Mucosa of descending colon (tissue), 3 donors: ENCODE results near the gene GMNC. TPM values are rescaled to one million over a fixed set of nuclear protein-coding genes. Genes with fewer than 3 reads are reported as not detected.

ENCODE experiments used
- ATAC-seq: fragments of 200-7000 bp; cut with Tn5 transposase; one replicate; pipeline ENCODE4 v1.9.1; 2020; ENCODE audit warnings: mild to moderate bottlenecking, moderate library complexity
- DNase-seq, 3 donors: peaks; one replicate each; pipeline ENCODE4 v3.0.0-alpha.2; 2020
- H3K36me3 ChIP-seq: fragments of 200-600 bp; one replicate; pipeline ENCODE4 v1.8.0; 2021; ENCODE audit warnings: low read depth, mild to moderate bottlenecking
- H3K4me1 ChIP-seq: fragments of 200-600 bp; one replicate; pipeline ENCODE4 v1.8.0; 2021; ENCODE audit warnings: low read depth, mild to moderate bottlenecking
- H3K4me3 ChIP-seq: fragments of 200-600 bp; one replicate; pipeline ENCODE4 v1.8.0; 2021; ENCODE audit warnings: mild to moderate bottlenecking
- H3K9me3 ChIP-seq: fragments of 200-600 bp; one replicate; pipeline ENCODE4 v1.8.0; 2021; ENCODE audit warnings: mild to moderate bottlenecking
- intact Hi-C, 2 donors: fragments of 100-400 bp; cut with DNase I in 1 of 2; cut with micrococcal nuclease in 1 of 2; formaldehyde crosslinking; loops; one replicate each; pipeline versions ENCODE4 v1.11.0 to v1.11.1; 2022; cut with DNase I, micrococcal nuclease
- total RNA-seq, 3 donors: library from RNA; stranded (reverse); fragmentation: NEBNext Ultra II Directional in 2 of 3; extraction: Animal tissue kit (Norgen Biotek cat#: 25700) in 2 of 3; gene quantifications; one replicate each; pipeline versions ENCODE4 v1.2.1 to v1.2.4, GENCODE V29; 2021 to 2023
- TF ChIP-seq, protein P1 (sequence below): fragments of 200-600 bp; IDR thresholded peaks from one replicate; pipeline ENCODE4 v1.8.0; 2022; ENCODE audit warnings: antibody characterized with exemption, mild to moderate bottlenecking
- donor health status: DM: no; HTN: no; CAD: no; lungs with moderate emphysema.
- donor health status: DM: no; HTN: no; CAD: no.
- donor health status: DM: no; HTN: yes; CAD: no.

GMNC gene
- total RNA-seq, 3 donors from 2014 or later = not detected

DNA sequence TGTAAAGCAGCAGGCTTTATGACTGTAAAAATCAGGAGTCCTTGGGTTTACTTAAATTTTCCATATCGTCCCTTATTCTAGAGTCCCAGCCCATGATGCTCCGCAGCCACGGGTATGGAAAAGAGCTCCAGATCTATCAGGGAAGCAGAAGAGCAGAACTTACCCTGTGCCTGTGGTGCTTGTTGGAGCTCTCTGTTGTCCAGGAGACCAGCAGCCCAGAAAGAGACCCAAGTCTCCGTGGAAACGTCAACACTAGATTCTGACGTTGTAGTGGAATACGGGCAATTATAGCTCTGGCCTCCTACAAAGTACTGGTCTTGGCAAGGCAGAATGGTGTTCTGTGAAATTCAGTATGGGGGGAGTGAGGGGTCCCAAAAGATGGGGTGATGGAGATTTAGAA is 2.0 kb downstream of the GMNC start:
- no peaks in the 10 kb centered on the region for H3K4me1 ChIP-seq
- no peak for ATAC-seq
- TF ChIP-seq, protein P1, sequence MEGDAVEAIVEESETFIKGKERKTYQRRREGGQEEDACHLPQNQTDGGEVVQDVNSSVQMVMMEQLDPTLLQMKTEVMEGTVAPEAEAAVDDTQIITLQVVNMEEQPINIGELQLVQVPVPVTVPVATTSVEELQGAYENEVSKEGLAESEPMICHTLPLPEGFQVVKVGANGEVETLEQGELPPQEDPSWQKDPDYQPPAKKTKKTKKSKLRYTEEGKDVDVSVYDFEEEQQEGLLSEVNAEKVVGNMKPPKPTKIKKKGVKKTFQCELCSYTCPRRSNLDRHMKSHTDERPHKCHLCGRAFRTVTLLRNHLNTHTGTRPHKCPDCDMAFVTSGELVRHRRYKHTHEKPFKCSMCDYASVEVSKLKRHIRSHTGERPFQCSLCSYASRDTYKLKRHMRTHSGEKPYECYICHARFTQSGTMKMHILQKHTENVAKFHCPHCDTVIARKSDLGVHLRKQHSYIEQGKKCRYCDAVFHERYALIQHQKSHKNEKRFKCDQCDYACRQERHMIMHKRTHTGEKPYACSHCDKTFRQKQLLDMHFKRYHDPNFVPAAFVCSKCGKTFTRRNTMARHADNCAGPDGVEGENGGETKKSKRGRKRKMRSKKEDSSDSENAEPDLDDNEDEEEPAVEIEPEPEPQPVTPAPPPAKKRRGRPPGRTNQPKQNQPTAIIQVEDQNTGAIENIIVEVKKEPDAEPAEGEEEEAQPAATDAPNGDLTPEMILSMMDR = no peak
- H3K36me3 ChIP-seq = no peaks in the 10 kb centered on the region
- intact Hi-C loops = no loop called here
- no peak for DNase-seq
- no peaks in the 10 kb centered on the region for H3K9me3 ChIP-seq
- H3K4me3 ChIP-seq = no peak overlapping the region

DNA sequence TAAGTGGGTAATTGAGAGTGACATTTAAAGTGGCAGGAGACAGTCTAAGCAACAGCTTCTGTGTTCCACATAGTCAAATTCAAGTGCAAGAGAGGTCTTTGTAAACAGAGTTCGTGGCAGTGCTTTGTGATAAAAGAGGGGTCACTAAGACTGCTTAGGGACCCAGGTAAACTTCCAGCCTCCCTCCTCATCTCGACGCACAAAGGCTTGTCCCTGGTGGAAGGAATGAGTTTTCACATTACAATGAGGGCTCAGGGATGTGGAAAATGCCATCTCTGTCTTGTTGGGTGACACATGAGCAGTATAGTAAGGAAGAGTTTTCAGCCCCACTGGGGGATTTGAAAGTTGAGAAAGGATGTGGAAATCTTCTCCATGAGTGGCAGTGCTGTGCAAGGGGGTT is 7.3 kb downstream of the GMNC start:
- TF ChIP-seq, protein P1 = no peak
- no peaks in the 10 kb centered on the region for H3K9me3 ChIP-seq
- no peak overlapping the region for H3K4me3 ChIP-seq
- no peaks in the 10 kb centered on the region for H3K4me1 ChIP-seq
- no peaks in the 10 kb centered on the region for H3K36me3 ChIP-seq
- DNase-seq = no peak
- intact Hi-C loops = no loop called here
- no peak for ATAC-seq

DNA sequence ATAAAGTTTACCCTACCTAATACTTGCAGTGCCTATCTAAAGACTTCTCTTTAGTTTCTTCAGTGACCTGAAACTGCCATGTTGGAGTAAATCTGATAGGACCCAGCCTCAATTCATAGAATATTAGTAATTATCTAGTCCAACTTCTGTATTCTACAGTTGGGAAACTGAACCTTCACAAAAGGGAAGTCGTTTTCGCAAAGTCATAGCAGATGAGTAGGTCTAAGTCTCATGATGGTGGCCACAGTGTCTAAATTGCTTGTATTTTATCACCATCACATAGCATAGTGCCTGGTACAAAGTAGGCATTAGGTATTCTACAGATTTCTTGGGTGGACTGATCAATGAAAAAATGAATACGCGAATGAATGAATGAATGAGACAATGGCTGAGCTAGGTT is 8.4 kb downstream of the GMNC start:
- TF ChIP-seq, protein P1 = no peak
- no peak for ATAC-seq
- H3K4me1 ChIP-seq = no peaks in the 10 kb centered on the region
- H3K4me3 ChIP-seq = no peak overlapping the region
- no peaks in the 10 kb centered on the region for H3K36me3 ChIP-seq
- intact Hi-C loops = no loop called here
- no peak for DNase-seq
- H3K9me3 ChIP-seq = no peaks in the 10 kb centered on the region

DNA sequence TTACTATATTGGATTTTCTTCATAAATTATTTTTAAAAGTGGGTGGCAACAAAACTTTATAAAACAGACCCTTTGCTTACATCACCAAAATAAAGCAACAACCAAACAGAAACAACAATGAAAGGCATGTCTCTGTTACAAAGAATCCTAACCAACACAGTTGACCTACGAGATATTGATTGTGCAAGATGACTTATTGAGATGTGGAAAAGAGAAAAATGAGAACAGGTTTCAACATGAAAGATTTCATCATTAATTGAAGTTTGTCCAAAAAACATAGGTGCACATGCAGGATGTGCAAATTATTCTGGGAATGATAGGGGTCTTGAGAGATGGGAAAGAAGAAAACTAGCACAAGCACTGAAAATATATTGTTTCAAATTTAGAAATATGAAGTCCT is 9.0 kb downstream of the GMNC start:
- no peak for DNase-seq
- Histone ChIP-seq H3K9me3 (no peaks in the 10 kb centered on the region), H3K4me3 (no peak overlapping the region), H3K36me3 (no peaks in the 10 kb centered on the region), H3K4me1 (no peaks in the 10 kb centered on the region)
- TF ChIP-seq, protein P1 = no peak
- intact Hi-C loops = no loop called here
- no peak for ATAC-seq

DNA sequence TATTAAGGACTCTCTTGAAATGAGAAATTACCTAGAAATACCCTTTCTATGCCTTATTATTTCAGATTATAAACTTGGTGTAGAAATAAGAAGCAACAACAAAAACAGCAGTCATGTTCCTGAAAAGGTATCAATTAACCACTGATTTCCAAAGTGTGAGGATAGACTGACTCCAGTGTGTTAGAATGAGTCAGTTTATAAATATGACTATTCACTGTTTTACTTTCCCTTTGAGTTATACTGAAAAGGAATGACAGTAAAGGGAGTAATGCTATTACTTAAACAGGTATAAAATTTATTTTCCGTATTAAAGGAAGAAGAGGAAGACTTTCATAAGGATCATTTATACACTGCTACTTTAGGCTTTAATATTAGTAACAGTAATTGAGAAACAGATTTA is 12.9 kb downstream of the GMNC start:
- TF ChIP-seq, protein P1 = no peak
- ATAC-seq = no peak
- H3K4me3 ChIP-seq = no peak overlapping the region
- no peaks in the 10 kb centered on the region for H3K36me3 ChIP-seq
- no peaks in the 10 kb centered on the region for H3K9me3 ChIP-seq
- no peak for DNase-seq
- intact Hi-C loops = no loop called here
- no peaks in the 10 kb centered on the region for H3K4me1 ChIP-seq

DNA sequence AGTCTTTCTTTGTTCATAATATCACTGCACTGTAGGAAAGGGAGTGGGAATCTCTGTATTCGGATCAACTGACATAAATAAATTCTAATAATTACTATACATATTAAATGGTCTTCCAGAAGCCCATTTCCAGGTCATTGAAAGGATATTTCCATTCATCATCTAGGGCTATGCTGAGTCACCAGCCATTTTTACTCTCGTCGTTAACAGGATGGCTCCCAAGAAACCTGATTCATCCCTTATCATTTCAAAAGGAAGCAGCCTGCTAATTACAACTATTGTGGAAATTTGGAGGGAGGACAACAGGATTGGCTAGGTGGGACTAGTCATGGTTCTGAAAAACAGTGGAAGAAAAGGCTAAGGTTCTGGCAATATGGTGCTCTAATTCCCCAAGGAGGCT is 13.6 kb downstream of the GMNC start:
- no peaks in the 10 kb centered on the region for H3K36me3 ChIP-seq
- DNase-seq = no peak
- H3K4me1 ChIP-seq = no peaks in the 10 kb centered on the region
- TF ChIP-seq, protein P1 = no peak
- no peak overlapping the region for H3K4me3 ChIP-seq
- no peaks in the 10 kb centered on the region for H3K9me3 ChIP-seq
- no peak for ATAC-seq
- intact Hi-C loops = no loop called here
